HG02973 (cell line): ENCODE data around the gene EGLN3.
"Not testable (repeated sequence)": the region's sequence is repeated elsewhere in the genome, so short reads cannot be mapped to it uniquely, and the experiment has no call there.

Source experiments
- ATAC-seq: cut with Tn5 transposase; IDR thresholded peaks from one replicate; pipeline ENCODE4 v1.9.1; 2021; ENCODE audit warnings: moderate library complexity; ENCODE audit not compliant: unreplicated experiment

EGLN3 gene

DNA sequence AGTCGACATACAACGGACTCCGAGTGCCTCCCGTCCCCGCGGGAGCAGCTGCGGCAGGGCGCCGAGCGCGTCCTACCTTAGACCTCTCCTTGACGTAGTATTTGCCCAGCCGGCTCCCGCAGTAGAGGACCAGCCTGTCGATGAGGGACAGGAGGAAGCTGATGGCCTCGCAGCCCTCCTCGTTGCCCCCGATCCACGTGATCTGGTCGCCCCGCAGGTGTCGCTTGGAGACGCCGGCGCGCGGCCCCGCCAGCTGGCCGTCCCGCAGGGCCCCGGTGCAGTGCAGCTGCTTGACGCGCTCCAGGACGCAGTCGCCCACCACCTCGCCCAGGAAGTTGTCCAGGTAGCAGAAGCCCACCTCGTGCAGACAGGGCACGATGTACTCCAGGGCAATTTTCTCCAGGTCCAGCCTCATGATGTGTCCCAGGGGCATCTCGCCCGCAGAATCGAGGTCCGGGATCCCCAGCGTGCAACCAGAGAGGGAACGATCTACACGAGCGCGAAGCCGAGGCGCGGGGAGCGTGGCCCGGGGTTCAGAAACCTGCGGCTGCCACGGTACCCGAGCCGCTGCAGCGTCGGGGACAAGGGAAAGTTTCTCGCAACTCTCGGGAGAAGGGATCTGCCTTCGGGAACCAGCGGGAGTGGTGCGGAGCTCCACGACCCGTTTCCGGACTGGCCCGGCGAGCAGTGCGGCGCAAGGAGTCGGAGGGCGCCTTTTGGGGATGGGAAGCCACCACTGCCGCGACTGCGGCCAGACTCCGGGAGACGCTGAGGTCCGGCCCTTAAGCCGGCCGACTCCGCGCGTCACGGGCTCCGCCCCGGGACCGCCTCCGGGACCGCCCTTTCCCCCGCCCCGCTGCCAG is at the start of gene EGLN3:
EGLN3 (minus strand) TSS at position 755 of the 863 bp plus-strand sequence; CDS start at position 433, 322 bp downstream.
- peak; percentile 82 for ATAC-seq

DNA sequence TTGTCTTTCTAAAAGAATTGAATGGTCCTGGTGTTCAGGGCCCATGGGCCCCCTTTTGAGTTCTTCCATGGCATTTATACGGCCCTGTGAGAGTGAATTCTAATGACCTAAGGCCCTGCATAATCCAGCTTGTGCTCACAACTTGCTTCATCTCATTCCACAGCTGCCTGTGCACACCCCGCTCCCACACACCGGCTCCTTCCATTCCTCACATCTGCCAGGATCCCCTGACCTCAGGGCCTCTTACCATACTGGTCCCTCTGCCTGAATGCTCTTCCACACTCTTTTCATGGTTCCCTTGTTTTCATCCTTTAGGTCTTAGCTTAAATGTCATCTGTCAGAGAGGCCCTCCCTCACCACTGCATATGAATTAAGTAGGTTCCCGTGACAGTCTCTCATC is 49.5 kb upstream of the EGLN3 start:
- no peak for ATAC-seq

DNA sequence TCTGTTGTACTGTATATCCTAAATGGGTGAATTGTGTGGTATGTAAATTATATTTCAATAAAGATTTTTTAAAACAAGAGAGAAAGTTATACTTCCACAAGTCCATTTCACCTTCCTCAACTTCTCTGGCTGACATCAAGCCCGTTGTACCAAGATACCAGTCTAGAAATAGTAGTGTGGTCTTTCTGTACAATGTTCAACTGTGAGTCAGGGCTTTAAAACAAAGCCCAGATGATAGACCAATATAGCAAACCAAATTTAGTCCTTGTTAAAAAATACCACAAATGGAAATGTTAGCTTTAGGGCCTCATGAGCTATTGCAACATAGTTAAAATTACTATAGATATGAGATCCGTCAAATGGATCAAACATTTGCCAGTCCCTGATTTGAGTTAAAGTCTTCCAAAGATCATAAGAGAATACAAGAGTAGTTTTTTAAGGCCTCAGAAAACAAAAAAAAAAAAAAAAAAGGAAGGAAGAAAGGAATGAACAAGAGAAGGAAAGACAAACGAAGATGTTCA is 49.0 kb upstream of the EGLN3 start:
- no peak for ATAC-seq

DNA sequence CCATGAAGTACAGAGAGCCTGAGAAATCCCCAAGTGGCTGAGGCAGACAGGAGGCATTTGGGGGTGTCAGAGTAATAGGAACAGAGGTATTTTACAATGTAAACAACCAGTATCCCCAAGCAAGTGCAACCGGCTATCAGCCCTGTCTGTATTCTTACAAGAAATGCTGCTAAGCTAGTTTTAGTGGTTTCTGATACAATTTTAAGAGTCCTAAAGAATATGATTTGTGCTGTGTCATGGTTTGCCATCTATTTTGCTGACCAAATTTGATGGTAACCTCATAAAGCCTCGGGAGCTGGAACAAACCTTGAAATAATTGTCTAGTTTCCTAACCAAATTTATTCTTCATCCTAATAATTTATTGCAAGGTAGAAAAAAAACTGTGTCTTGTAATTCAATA is 46.7 kb upstream of the EGLN3 start:
- no peak for ATAC-seq

DNA sequence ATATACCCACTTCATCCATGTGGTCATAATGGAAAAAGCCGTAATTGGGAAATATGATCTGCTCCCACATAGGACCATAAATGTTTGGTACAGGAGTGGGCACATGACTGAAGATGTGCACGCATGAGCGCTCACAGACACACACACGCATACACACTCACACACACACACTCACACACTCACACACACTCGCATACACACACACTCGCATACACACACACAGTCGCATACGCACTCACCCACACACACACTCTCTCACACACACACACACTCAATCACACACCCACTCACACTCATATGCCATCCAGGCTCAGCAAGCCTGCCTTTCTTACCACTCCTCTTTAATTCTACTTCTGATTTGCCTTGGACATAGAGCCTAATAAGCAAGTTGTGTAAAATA is 45.6 kb upstream of the EGLN3 start:
- ATAC-seq = no peak

DNA sequence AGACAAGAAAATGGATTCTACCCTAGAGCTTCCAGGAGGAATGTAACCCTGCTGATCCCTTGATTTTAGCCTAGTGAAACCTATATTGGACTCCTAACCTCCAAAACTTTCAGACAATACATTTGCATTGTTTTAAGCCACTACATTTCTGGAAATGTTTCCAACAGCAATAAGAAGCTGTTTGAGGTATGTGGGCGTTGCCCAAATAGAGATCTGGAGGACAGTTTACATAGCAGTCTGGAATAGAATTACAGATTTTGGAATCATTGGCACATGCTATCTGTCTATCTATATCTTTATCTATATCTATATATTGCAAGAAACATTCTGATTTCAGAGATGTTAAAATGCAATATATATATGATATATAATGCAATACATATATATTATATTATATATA is 42.4 kb upstream of the EGLN3 start:
- no peak for ATAC-seq

DNA sequence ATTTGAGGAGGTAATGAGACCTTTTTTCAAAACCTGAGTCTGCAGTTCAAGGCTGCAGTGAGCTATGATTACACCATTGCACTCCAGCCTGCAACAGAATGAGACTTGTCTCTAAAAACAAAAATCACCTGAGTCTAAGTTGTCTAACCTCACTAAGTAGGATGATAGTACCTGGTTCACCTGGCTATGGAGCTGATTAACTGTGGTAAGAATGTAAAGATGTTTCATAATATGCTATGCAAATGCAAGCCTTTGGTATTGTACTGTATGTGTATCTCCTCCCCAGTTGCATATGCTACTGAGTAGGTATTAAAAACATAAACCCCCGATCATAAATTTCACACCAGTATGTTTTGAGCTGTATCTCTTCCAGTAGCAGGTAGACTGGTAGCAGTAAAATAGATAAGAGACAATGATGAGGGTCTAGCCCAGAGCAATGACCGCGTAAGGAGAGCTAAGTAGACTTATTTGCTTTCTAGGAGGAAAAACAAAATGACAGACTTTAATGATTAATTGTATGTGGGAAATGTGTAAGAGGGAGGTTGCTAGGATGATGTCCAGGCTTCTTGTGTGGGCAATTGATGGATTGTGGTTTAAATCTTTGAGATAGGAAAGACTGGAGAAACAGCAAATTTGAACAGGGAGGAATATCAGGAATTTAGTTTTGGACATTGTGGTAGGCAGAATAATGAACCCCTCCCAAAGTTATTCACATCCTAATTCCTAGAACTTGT is 41.6 kb upstream of the EGLN3 start:
- no peak for ATAC-seq

DNA sequence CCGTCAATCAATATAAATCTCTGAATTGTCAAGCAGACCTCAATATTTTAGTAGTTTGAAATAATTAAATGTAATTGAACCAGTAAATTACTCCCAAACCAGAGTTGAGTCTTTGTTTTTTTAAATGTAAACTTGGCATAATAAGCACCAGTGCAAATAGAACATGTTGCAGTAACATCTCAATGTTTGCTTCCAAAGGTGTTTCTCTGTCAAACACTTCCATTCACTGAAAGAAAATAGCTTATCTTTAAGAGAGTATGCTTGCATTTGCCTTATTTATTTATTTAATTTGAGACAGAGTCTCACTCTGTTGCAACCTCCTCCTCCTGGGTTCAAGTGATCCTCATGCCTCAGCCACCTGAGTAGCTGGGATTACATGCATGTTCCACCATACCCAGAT is 39.9 kb upstream of the EGLN3 start:
- ATAC-seq = no peak

DNA sequence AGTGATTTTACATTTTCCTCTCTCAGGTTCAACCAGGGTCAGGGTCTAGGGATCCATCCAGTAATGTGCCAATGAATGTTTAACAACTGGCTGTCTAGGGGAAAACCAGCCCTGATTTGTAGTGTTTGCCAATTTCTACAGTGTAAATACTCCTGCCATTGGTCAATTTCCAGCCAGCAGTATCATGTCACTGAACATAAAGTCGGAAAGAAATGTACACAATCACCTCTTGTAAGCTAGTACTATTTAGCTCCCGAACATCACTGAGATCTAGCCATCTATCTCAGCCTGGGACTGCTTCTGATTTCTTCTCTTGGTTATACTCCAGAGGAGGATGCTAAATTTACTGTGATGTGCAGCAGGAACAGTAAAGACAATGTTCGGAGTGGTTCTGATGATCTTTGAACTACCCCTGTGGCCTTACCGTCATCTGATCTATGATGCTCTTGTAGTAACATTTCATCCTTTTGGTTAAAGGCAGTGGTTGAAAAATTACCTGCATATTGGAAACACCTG is 36.7 kb upstream of the EGLN3 start:
- no peak for ATAC-seq

DNA sequence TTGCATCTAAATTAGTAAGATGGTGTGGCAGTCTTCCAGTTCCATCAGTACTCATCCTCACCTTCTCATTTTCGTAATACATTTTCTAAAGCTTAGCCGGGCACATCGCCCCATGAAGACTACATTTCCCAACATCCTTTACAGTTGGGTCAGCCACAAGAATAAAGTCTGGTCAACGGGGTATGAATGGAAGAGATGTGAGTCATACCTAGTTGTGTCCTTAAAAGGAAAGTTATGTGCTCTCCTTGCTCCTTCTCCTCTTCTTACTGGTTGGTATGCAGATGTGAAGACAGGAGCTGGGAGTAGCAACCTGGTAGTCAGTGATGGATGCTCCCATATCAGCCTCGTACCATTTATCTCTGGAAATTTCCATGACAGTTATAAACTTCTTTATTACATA is 35.9 kb upstream of the EGLN3 start:
- ATAC-seq = no peak

DNA sequence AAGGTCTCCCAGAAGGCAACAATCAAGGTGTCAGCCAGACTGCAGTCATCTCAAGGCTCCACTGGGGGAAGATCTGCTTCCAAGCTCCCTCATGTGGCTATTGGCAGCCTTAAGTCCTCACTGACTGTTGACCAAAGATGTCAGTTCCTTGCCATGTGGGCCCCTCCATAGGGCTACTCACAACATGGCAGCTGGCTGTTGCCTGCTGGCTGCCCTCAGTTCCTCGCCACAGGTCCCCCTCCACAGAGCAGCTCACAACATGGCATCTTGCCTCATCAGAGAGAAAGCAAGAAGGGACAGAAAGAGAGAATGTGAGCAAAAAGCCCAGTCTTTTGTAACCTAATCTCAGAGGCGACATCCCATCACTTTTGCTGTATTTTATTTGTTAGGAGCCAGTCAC is 34.4 kb upstream of the EGLN3 start:
- no peak for ATAC-seq

DNA sequence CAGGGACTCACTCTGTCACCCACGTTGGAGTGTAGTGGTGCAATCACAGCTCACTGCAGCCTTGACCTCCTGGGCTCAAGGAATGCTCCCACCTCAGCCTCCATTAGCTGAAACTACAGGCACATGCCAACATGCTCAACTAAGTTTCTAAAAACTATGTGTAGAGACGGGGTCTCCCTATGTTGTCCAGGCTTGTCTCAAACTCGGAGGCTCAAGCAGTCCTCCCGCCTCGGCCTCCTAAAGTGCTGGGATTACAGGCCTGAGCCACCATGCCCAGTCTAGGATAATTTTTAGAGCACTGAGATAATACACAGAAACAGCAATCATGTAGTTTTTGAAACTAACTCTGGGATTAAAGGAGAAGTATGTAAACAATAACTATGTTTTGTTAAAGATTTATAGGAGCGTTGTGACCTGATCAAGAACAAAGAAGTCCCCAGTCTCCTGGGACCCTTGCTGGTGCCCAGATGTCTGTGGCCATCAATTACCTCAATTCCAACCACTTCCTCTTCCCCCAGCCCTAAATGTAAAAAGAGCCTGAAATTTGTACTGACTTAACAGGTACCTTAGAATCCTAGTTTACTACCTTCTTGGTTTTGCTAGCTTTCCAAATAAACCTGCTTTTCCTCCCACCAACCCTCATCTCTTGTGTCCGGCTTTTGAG is 28.9 kb upstream of the EGLN3 start:
- ATAC-seq = no peak

DNA sequence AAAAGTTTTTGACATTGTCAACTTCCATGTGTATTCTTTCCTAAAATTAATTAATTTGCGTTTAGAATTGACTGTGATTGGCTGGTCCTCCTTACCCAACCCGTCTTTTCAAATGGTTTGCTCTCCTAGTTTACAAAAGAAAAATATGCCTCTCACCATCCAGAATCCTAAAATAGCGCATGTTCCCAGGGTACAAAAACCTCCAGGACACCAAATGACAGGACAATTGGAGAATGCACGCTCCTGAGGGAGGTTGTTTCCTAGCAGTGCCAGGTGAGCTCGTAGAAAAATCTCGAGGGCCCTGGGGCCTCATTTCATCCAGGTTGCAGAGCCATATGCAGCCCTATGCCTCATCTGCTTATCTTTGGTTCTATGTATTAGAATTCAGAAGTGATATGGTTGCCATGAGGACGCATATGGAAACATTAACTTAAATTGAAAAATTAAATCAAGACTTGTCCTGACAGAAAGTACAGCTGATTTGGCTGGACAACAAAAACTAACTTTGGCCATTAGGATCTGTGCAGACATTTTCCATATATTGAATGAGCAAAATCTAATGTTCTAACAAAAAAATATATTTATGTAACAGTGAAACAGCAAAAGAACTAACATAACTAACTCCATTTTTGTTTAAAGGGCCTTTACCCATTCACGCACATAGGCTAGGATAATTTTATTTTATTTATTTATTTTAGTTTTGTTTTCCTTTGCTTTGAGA is 28.2 kb upstream of the EGLN3 start:
- no peak for ATAC-seq

DNA sequence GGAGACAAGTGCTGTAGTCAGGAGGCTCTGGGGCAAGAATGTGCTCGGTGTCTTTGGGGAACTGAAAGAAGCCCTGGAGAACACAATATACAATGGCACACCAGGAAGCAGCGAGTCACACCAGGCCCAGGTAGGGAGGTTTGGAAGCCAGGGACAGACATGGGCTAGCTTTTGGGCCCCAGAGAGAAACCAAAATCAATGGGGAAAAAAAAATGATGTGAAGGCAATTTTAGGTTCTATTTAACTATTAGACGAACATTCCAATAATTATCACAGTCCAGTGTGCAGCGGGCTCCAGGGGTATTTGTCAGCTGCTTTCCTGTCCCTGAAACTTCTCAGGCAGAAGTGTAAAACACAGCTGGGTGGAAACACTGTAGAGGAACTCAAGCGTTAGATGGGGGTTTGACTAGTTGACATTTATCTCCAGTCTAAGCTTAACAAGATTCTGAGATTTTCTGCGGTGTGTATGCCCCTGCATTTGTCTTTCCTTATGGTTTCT is 21.8 kb upstream of the EGLN3 start:
- ATAC-seq = peak; percentile 65

DNA sequence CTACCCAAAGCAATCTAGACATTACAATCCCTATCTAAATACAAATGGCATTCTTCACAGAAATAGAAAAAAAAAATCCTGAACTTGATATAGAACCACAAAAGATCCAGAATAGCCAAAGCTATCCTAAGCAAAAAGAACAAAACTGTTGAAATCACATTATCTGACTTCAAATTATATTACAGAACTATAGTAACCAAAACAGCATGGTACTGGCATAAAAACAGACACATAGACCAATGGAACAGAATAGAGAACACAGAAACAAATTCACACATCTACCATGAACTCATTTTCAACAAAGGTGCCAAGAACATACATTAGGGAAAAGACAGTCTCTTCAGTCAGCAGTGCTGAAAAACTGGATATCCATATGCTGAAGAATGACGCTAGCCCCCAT is 19.0 kb upstream of the EGLN3 start:
- not testable (repeated sequence) for ATAC-seq

DNA sequence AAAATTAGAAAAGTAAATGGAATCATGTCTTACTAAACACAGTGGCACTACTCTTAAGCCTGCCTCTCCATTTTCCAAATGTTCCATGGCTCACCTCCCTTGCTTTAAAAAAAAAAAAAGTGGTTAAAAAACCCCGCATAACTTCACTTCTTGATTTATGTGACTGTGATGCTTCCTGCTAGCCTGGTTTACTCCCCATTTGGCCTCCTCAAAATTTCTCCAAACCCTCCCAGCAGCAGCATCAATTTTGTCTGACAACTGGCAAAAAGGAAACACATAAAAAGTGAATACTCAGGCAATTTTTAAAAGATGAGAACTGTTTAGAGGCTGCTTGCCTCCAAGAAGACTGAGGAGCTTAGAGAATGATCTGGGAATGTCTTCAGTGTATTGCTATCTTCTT is 17.8 kb upstream of the EGLN3 start:
- ATAC-seq = no peak

DNA sequence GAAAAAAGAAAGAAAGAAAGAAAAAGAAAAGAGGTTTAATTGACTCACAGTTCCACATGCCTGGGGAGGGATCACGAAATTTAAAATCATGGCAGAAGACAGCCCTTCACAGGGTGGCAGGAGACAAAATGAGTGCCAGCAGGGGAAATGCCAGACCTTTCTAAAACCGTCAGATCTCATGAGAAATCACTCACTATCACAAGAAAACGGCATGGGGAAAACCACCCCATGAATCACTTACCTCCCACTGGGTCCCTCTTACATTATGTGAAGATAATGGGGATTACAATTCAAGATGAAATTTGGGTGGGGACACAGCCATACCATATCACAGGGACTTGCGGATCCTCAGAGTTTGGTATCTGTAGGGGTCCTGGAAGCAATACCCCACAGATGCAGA is 16.3 kb upstream of the EGLN3 start:
- no peak for ATAC-seq

DNA sequence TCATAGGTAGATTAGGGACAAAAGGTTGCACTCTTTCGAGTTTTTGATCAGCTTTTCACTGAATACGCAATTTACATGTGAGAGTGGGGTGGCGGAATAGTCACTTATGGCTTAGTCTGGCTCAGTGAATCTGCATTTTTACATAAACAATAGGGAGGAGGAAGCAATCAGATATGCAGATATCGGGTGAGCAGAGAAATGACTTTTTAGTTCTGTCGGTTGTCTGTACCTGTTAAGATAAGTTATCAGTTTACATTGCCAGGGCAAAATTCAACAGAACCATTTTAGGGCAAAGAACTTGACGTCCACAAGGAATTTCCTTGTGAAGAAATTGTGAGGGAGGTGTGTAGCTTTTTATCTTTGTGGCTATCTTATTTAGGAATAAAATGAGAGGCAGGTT is 15.4 kb upstream of the EGLN3 start:
- ATAC-seq = no peak

DNA sequence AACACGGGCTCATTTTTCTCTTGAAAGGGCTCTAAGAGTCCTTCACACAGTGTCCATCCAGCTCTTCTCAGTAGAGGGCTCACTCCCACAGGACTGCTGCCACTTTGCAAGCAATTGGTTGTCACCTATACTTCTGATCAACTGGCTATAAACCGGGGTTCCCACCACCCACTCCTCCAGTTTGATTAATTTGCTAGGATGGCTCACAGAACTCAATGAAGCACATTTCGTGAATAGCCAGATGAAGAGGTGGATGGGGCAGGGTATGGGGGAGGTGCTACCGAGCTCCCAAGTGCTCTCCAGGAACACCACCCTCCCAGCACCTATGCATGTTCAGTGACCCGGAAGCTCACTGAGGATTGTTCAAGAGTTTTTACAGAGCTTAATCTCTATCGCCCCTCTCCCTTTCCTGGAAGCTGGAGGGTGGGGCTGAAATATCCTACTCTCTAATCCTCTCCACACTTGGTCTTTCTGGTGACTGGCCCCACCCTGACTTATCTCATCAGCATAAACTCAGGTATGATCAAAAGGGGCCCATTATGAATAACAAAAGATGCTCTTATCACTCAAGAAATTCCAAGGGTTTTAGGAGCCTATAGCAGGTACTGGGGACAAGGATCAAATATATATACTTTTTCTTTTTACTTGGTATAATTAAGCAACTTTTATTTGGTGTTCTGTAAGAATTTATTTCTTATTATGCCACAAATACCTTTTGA is 13.9 kb upstream of the EGLN3 start:
- ATAC-seq = no peak

DNA sequence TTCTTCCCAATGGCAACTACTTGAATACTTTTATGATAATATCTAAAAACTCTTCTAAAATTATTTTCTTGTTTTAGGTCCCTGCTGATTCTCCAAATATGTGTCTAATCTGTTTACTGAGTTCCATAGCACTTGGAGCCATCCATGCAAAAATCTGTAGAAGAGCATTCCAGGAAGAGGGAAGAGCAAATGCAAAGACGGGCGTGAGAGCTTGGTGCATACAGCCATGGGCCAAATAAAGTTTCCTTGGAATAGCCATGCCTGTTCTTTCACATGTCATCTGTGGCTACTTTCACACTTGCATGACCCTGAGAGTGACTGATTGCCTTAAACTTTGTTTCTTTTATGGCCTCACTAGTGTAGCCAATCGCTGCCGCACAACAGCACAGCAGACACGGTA is 13.0 kb upstream of the EGLN3 start:
- no peak for ATAC-seq
